Renal pelvis (tissue), 4 donors: Measurements from ENCODE around the gene UTP4. TPM values are rescaled to one million over a fixed set of nuclear protein-coding genes. Genes with fewer than 3 reads are reported as not detected.

Source experiments
- DNase-seq: peaks from one replicate; pipeline ENCODE4 v3.0.0-alpha.2; 2013
- polyA plus RNA-seq, 3 donors: library from polyadenylated mRNA; unstranded; fragments of 120-200 nt; gene quantifications; one replicate each; pipeline ENCODE4 v1.2.1, GENCODE V29; 2013; ENCODE audit not compliant: insufficient read length in 3 of 3

Gene UTP4
- polyA plus RNA-seq, 3 donors, result 61.6 to 72.4 (median 61.7) TPM

GRCh38 chr16:69169607-69170352 lies 37.3 kb downstream of the UTP4 start:
- no peak for DNase-seq

DNA sequence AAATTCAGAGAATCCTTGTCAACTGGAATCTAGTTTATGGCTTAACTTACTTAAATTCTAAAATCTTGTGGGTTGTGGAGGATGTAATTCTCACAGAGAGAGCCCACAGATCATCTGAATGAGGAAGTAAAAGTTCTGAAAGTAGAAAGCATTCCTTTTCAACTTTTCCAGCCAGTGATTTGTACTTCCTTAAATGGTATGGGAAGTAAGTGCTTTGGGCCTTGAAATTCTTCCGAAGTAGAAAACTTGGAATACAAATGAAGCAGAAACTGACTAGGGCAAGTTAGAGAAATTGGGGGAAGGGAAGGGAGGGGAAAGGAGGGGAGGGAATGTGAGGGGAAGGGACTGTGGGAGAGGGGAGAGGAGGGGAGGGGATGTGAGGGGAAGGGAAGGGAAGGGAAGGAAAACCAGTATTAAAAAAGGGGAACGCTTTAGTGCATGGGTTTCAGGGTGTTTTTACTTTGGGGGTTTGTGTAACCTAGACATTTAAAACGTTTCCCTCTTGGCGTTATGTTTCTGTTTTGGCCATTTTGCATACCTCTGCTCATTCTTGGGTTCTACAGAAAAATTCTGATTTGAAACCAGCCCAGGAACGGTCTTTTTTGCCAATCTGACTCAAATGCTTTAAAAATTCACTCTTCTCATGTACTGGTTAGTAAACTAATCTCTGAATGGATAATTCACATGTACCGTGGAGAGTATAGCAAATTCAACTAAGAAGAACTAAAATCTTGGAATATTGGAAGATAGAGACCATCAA lies 39.1 kb downstream of the UTP4 start:
- peak; percentile 51 for DNase-seq

GRCh38 chr16:69176033-69176800 lies 43.8 kb downstream of the UTP4 start:
- DNase-seq, result no peak

- DNase-seq, result peak; percentile 78
These were observed 47.0 kb downstream of the UTP4 start for GRCh38 chr16:69179328-69180010.

- DNase-seq, result no peak
These were observed 47.5 kb downstream of the UTP4 start for GRCh38 chr16:69180011-69180338.

- no peak for DNase-seq
These were observed 50.4 kb downstream of the UTP4 start for GRCh38 chr16:69182730-69183416.

DNA sequence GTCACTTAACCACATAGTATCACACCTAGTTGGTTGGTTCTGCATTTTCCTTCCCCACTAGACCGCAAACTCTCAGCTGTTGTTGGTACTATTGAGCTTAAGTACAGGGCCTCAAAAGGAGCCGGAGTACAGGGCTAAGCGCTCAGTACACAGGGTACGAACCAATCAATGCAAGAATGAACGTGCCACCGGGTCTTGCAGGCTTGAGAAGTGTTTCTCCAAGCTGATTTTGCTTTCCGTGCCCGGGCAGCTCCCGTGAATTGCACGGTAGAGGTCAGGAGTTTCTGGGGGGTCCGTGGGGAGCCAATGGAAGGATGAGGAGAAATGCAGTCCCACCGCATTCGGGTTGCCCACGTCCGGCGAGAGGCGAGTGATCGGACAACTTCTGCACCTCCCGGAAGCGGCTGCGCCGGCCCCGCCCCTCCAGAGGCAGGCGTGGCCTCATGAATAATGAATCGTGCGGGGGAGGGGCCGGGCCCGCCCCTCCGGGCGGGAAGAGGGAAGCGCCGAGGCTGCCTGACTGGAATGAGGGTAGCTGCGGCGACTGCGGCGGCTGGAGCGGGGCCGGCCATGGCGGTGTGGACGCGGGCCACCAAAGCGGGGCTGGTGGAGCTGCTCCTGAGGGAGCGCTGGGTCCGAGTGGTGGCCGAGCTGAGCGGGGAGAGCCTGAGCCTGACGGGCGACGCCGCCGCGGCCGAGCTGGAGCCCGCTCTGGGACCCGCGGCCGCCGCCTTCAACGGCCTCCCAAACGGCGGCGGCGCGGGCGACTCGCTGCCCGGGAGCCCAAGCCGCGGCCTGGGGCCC lies 54.4 kb downstream of the UTP4 start, which contains the start of gene SNTB2:
SNTB2 (plus strand) TSS at position 523 of the 804 bp plus-strand sequence; CDS start at position 526, 3 bp downstream.
- DNase-seq, result peak; percentile 93

DNA sequence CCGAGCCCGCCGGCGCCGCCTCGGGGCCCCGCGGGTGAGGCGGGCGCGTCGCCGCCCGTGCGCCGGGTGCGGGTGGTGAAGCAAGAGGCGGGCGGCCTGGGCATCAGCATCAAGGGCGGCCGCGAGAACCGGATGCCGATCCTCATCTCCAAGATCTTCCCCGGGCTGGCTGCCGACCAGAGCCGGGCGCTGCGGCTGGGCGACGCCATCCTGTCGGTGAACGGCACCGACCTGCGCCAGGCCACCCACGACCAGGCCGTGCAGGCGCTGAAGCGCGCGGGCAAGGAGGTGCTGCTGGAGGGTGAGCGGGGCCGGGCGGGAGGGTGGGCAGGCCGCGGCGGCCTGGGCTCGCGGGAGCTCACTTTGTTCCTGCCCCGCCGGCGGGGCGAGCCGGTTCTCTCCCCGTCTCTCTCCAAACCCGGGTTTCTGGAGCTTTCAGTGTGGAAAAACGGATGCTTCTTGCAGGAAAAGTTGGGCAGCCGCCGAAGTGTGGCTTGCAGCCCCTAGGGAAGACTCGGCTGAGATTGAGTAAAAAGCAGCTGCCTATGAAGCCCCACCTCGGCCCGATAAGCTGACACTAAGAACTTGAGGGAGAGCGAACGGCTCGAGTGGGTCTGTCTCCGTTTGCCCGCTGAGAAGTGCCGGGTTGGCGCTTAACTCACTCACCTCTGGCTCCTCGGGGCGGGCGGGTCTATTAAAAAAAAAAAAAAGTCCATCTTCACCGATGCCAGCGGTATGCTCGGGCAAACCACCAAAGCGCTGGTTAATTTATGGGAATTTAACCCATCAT lies 55.2 kb downstream of the UTP4 start:
- no peak for DNase-seq

DNA sequence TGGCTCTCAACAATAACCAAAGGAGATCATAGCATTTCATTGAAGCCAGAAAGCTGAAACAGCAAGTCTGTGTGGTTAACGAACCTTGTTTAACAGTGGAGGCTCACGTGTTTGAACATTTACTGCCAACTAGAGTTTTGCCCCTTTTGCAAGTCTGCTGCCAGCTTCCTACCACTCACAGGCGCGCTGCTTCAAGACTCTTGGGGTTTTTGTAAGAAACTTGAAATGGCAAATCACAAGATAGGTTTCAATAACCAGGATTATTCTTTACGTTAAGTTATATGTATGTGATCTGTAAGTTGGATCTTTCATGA lies 55.7 kb downstream of the UTP4 start:
- peak; percentile 54 for DNase-seq

DNA sequence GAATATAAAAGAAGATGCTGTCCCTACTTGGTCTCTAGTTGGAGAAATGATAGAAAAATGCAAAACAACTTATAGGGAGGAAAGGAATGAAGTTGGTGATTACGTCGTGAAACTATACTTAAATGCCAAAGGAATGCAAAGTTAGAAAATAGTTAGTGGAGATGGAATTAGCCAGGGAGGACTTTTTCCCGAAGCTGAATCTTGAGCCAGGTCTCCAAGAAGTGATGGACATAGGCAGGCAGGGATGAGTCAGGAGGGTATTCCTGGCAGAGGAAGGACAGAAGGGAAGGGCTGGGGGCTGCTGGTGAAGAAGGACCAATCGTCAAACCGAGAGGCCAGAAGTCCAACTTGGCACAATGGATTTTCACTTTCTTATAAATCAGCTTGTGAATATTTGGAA lies 56.3 kb downstream of the UTP4 start:
- no peak for DNase-seq

DNA sequence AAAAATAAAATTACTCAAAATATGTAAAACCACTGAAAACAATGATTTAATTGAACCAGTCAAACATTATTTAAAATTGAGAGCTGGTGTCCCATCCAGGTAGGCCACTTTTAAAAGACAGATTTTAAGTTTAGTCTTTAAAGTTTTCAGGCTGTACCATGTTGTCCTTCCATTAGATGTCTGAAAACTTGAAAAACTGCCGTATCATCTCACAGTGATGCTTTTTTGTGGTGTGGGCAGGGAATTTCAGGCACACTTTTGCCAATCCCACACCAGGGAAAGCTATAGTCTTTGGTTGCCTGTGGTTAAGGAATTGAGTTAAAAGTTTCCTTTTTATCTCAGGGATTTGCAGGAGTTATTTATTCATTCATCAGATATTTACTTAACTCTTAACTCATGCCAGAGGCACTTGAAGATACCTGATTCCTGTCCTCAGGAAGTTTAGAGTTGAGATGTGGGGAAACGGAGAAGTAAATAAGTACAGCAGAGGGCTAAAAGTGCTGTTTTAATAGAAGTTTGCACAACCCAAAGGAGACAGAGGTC lies 57.7 kb downstream of the UTP4 start:
- no peak for DNase-seq

GRCh38 chr16:69190598-69190997 lies 58.1 kb downstream of the UTP4 start:
- no peak for DNase-seq

DNA sequence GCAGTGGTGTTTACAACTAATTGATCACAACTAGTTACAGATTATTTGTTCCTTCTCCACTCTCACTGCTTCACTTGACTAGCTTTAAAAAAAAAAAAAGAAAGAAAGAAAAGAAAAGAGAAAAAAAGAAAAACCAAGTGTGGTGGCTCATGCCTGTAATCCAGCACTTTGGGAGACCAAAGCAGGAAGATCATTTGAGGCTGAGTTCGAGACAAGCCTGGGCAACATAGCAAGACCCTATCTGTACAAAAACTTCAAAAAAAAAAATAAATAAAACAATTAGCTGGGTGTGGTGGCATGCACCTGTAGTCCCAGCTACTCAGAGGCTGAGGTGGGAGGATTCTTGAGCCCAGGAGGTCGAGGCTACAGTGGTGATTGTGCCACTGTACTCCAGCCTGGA lies 58.7 kb downstream of the UTP4 start:
- DNase-seq, result no peak

DNA sequence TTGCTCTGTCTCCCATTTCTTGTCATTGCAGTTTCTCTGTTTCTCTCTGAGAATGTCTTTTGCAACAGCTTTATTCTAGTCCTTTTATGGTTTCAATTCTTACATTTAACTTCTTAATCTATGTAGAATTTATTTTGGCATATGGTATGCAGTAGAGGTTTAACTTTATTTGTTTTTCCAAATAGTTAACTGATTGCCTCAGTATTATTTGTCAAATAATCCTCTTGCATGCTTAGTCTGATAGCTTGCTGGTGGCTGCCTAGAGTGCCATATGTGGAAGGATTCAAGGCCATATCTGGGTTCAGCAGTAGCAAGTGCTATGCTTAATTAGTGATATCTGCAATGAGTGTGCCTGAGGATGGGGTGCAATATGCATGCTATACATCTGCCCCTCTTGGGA lies 61.4 kb downstream of the UTP4 start:
- DNase-seq, result no peak

DNA sequence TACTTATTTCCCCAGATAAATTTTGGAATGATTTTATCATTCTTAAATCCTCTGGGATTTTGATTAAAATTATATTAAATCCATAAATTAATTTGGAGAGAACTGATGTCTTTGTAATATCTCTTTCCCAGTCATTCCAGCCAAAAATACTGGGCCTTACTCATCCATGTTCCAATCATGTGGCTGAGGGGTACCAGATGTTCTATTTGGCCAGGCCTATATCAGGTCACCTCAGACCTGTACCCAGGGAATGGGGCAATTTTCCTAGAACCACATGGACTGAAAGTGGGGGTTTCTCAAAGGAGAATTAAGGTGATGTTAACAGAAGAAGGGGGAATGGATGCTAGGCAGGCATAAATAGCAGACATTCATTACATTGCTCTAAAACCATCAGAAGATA lies 62.0 kb downstream of the UTP4 start:
- no peak for DNase-seq

DNA sequence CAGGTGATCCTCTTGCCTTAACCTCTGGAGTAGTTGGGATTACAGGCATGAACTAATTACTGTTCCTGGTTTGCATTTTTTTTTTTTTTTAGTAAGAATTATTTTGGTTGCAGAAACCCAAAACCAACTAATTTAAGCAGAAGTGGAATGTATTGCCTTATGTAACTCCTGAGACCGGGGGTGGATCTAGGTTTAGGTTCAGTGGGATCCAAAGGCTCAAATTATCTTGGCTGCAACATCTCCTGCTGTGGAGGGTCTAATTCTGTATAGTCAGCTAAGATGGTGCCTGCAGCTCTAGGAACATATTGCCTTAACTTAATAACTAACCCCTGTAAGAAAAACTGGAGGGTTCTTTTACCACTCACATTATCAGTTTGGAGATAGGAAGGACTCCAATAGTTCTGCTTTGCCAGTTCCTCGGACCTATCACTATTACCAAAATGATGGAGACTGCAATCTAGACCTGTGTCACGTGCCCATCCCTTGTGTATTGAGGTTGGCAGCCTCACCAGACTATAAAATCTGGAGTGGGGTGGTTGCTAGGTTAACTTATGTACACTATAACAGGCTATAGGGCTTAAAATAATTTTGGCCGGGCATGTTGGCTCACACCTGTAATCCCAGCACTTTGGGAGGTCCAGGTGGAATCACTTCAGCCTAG lies 63.0 kb downstream of the UTP4 start:
- no peak for DNase-seq

GRCh38 chr16:69197573-69197972 lies 65.1 kb downstream of the UTP4 start:
- DNase-seq, result no peak

DNA sequence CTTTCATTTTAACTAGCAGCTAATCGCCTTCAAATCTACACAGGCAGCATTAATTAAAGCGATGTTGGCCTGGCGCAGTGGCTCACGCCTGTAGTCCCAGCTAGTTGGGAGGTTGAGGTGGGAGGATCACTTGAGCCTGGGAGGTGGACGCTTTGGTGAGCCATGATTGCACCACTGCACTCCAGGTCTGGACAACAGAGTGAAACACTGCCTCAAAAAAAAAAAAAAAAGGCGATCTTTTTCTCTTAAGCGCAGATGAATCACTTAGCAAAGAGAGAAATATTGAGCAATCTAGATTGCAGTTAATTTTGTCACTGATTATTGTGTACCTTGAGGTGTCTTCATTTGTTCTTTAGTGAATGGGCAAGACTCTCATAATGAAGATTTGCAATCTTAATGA lies 66.9 kb downstream of the UTP4 start:
- no peak for DNase-seq

DNA sequence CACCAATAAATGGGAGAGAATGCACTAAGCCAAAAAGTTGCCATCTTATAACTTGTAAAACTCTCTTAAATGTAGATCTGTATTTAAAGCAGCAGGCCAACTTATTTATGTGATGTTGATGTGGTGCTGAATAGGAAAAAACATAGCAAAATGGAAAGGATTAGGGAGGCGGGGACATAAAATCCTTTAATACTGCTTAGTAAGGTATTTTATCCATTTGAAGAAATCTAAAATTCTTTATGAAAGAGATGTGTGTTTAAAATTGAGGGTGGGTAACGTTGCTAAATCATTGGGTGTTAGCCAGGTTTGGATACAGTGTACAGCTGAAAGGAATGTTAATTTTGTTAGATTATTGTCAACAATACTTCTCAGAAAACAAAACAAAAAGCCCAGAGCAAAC lies 68.8 kb downstream of the UTP4 start:
- DNase-seq, result no peak
